Measurements from ENCODE around the gene ADCY5. TPM values are rescaled to one million over a fixed set of nuclear protein-coding genes. Genes with fewer than 3 reads are reported as not detected.

ADCY5 gene
- total and polyA plus RNA-seq, 2 donors (not counting 1 experiment from before 2014, with no cell fraction given), result not detected

DNA sequence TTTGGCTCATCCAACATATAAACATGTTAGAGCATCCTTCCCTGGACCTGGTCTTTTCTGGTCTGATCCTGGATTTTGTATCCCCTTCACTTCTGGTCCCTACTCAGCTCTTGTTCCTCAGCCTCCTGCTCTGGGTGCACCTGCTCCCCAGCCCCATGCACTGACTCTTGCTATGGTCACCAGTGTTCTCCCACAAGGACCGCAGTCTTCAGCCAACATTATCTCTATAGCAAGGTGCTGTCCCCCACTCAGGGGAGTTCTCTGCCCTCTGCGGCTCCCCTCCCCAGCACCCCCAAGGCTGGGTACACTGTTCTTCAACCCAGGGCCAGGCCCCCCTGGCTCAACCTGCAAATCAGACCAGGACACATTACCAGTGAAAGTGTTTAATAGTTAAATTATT lies 167.0 kb downstream of the ADCY5 start:
- H3K4me3 ChIP-seq (ENCODE audit: control extremely low read depth in 1 of 5, extremely low read depth in 1 of 5, insufficient read depth in 1 of 5, low read depth in 2 of 5, low read length in 4 of 5), result no peak overlapping the region
- H4K20me1 ChIP-seq (ENCODE audit: control insufficient read depth, insufficient read depth, low read length, poor library complexity, severe bottlenecking), result no peaks in the 10 kb centered on the region
- no peak for ATAC-seq (ENCODE audit: low read depth)
- DNase-seq, result no peak
- TF ChIP-seq, protein P1, sequence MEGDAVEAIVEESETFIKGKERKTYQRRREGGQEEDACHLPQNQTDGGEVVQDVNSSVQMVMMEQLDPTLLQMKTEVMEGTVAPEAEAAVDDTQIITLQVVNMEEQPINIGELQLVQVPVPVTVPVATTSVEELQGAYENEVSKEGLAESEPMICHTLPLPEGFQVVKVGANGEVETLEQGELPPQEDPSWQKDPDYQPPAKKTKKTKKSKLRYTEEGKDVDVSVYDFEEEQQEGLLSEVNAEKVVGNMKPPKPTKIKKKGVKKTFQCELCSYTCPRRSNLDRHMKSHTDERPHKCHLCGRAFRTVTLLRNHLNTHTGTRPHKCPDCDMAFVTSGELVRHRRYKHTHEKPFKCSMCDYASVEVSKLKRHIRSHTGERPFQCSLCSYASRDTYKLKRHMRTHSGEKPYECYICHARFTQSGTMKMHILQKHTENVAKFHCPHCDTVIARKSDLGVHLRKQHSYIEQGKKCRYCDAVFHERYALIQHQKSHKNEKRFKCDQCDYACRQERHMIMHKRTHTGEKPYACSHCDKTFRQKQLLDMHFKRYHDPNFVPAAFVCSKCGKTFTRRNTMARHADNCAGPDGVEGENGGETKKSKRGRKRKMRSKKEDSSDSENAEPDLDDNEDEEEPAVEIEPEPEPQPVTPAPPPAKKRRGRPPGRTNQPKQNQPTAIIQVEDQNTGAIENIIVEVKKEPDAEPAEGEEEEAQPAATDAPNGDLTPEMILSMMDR (IDR thresholded peaks at IDR 0.05), result no peak
- no peak for TF ChIP-seq EZH2 (IDR thresholded peaks at IDR 0.05; ENCODE audit: borderline replicate concordance, insufficient read depth, low read depth, low read length, poor library complexity, severe bottlenecking)
- Mint-ChIP-seq H3K4me3 (no peak overlapping the region), H3K27me3 (no peaks in the 10 kb centered on the region), H3K4me1 (no peaks in the 10 kb centered on the region), H3K9me3 (ENCODE audit: insufficient read depth) (no peaks in the 10 kb centered on the region), H3K27ac (no peak overlapping the region)
- no peak overlapping the region for H3K4me2 ChIP-seq (replicated peaks; ENCODE audit: low read depth, low read length, poor library complexity, severe bottlenecking)
- POLR2A ChIA-PET, result no interaction called here
- CTCF ChIA-PET, result no interaction called here
- WGBS (ENCODE audit: insufficient coverage), result 100% methylated on average over 1 of the region's 2 CpGs
- H3K9ac ChIP-seq (ENCODE audit: low read length), result no peak overlapping the region
- H3K36me3 ChIP-seq (replicated peaks in 1 of 2; ENCODE audit: control extremely low read depth in 1 of 2, control insufficient read depth in 1 of 2, extremely low read depth in 1 of 2, insufficient read depth in 2 of 2, low read length in 1 of 2), result no peaks in the 10 kb centered on the region
- H3K9me3 ChIP-seq (ENCODE audit: control extremely low read depth in 1 of 3, control insufficient read depth in 2 of 3, insufficient read depth in 1 of 3, low read length in 2 of 3), result peaks cover 0 to 3% (median 0%) of the 10 kb centered on the region in 3 donors
- intact Hi-C loops (cut with micrococcal nuclease), result no loop called here
- no peaks in the 10 kb centered on the region for H3K79me2 ChIP-seq (ENCODE audit: control insufficient read depth, insufficient read depth, low read length)
- H3K27ac ChIP-seq (ENCODE audit: low read length in 2 of 2), result no peak overlapping the region
- H3K4me1 ChIP-seq (ENCODE audit: control insufficient read depth in 2 of 2, insufficient read depth in 2 of 2, low read length in 2 of 2), result no peaks in the 10 kb centered on the region
- H2AFZ ChIP-seq (ENCODE audit: insufficient read depth, low read depth, low read length, poor library complexity, severe bottlenecking), result no peak overlapping the region
- no peaks in the 10 kb centered on the region for H3K27me3 ChIP-seq (replicated peaks in 1 of 4; ENCODE audit: control extremely low read depth in 1 of 4, control insufficient read depth in 3 of 4, insufficient read depth in 4 of 4, low read length in 3 of 4)

- H3K4me3 Mint-ChIP-seq, result no peak overlapping the region
- H4K20me1 ChIP-seq (ENCODE audit: control insufficient read depth, insufficient read depth, low read length, poor library complexity, severe bottlenecking), result no peaks in the 10 kb centered on the region
- no peaks in the 10 kb centered on the region for H3K27me3 Mint-ChIP-seq
- H3K9me3 ChIP-seq (ENCODE audit: control extremely low read depth in 1 of 3, control insufficient read depth in 2 of 3, insufficient read depth in 1 of 3, low read length in 2 of 3), result peaks cover 0 to under 1% (median 0%) of the 10 kb centered on the region in 3 donors
- H3K4me1 ChIP-seq (ENCODE audit: control insufficient read depth in 2 of 2, insufficient read depth in 2 of 2, low read length in 2 of 2), result no peaks in the 10 kb centered on the region
- ChIA-PET POLR2A (no interaction called here), CTCF (no interaction called here)
- H3K79me2 ChIP-seq (ENCODE audit: control insufficient read depth, insufficient read depth, low read length), result no peaks in the 10 kb centered on the region
- H3K36me3 ChIP-seq (replicated peaks in 1 of 2; ENCODE audit: control extremely low read depth in 1 of 2, control insufficient read depth in 1 of 2, extremely low read depth in 1 of 2, insufficient read depth in 2 of 2, low read length in 1 of 2), result no peaks in the 10 kb centered on the region
- H2AFZ ChIP-seq (ENCODE audit: insufficient read depth, low read depth, low read length, poor library complexity, severe bottlenecking), result no peak overlapping the region
- no peak for DNase-seq
- intact Hi-C loops (cut with micrococcal nuclease), result no loop called here
- no peak for ATAC-seq (ENCODE audit: low read depth)
- no peak overlapping the region for H3K9ac ChIP-seq (ENCODE audit: low read length)
- no peak overlapping the region for H3K4me3 ChIP-seq (ENCODE audit: control extremely low read depth in 1 of 5, extremely low read depth in 1 of 5, insufficient read depth in 1 of 5, low read depth in 2 of 5, low read length in 4 of 5)
- H3K27ac ChIP-seq (ENCODE audit: low read length in 2 of 2), result no peak overlapping the region
- no peak overlapping the region for H3K27ac Mint-ChIP-seq
- H3K27me3 ChIP-seq (replicated peaks in 1 of 4; ENCODE audit: control extremely low read depth in 1 of 4, control insufficient read depth in 3 of 4, insufficient read depth in 4 of 4, low read length in 3 of 4), result no peaks in the 10 kb centered on the region
- H3K4me2 ChIP-seq (replicated peaks; ENCODE audit: low read depth, low read length, poor library complexity, severe bottlenecking), result no peak overlapping the region
- 100% methylated on average over 1 of the region's 3 CpGs for WGBS (ENCODE audit: insufficient coverage)
- no peaks in the 10 kb centered on the region for H3K4me1 Mint-ChIP-seq
- H3K9me3 Mint-ChIP-seq (ENCODE audit: insufficient read depth), result no peaks in the 10 kb centered on the region
- TF ChIP-seq, protein P1 (IDR thresholded peaks at IDR 0.05), result no peak
- no peak for TF ChIP-seq EZH2 (IDR thresholded peaks at IDR 0.05; ENCODE audit: borderline replicate concordance, insufficient read depth, low read depth, low read length, poor library complexity, severe bottlenecking)
These were observed 167.5 kb downstream of the ADCY5 start for GRCh38 chr3:123281406-123281805.
